Hepatocyte (in vitro differentiated cells): ENCODE results near the gene DSC2.

ENCODE experiments used
- CTCF ChIP-seq: fragments of 200-600 bp; sonication (generic); IDR thresholded peaks from 2 replicates; pipeline ENCODE4 v1.5.1; 2016; ENCODE audit warnings: antibody characterized with exemption, mild to moderate bottlenecking; ENCODE audit not compliant: poor library complexity
- EZH2phosphoT487 ChIP-seq: fragments of 200-600 bp; sonication (generic); IDR thresholded peaks from one replicate; pipeline ENCODE4 v1.6.1; 2018; ENCODE audit warnings: antibody characterized with exemption, mild to moderate bottlenecking, low read depth, moderate library complexity; ENCODE audit not compliant: unreplicated experiment, severe bottlenecking

DNA sequence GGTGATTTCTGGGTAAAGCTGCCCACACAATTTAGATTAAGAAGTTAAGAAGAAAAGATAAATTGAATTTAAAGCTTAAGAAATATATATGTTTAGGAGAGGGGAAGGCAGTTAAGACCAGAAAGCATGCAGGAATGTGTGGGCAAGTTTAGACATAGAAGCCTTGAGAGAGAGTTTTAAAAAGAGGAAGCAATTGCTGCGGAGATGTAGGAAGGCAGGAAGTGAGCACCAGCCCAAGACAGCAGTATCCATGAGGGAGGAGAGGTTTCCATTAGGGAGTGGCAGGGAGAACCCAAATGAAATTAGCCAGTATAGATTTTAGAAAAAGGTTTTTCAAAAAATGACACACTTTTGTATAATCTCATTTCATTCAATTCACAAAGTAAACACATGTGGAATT is 24.3 kb downstream of the DSC2 start:
- TF ChIP-seq CTCF (no peak), EZH2phosphoT487 (no peak)
